GM12892 (cell line): ENCODE results near the gene COL19A1.

ENCODE experiments used
- POLR2A ChIP-seq: IDR thresholded peaks from 2 replicates; pipeline ENCODE4 v1.6.1; 2011; ENCODE audit warnings: low read depth, low read length, control low read depth
- POLR2AphosphoS5 ChIP-seq: IDR thresholded peaks from 2 replicates; pipeline ENCODE4 v1.6.1; 2011; ENCODE audit warnings: low read depth, low read length, control low read depth
- TAF1 ChIP-seq: IDR thresholded peaks from 2 replicates; pipeline ENCODE4 v1.6.1; 2011; ENCODE audit warnings: low read depth, mild to moderate bottlenecking, control low read depth, low read length, borderline replicate concordance

GRCh38 chr6:70142034-70142433 lies 275.7 kb downstream of the COL19A1 start:
- TF ChIP-seq POLR2A, result no peak
- TF ChIP-seq TAF1, result no peak
- no peak for TF ChIP-seq POLR2AphosphoS5
